ENCODE measurements around the gene AMIGO3.

DNA sequence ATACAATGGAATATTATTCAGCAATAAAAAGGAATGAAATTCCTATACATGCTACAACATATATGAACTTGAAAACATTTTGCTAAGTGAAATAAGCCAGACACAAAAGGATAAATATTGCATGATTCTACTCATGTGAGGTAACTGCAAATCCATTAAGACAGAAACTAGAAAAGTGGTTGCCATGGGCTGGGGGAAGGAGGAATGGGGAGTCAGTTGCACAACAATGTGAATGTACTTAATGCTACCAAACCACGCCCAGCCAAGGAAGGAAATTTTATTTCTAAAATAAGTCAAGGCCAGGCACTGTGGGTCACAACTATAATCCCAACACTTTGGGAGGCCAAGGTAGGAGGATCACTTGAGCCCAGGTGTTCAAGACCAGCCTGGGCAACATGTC is 14.1 kb upstream of the AMIGO3 start:
- TF ChIP-seq, protein P1, sequence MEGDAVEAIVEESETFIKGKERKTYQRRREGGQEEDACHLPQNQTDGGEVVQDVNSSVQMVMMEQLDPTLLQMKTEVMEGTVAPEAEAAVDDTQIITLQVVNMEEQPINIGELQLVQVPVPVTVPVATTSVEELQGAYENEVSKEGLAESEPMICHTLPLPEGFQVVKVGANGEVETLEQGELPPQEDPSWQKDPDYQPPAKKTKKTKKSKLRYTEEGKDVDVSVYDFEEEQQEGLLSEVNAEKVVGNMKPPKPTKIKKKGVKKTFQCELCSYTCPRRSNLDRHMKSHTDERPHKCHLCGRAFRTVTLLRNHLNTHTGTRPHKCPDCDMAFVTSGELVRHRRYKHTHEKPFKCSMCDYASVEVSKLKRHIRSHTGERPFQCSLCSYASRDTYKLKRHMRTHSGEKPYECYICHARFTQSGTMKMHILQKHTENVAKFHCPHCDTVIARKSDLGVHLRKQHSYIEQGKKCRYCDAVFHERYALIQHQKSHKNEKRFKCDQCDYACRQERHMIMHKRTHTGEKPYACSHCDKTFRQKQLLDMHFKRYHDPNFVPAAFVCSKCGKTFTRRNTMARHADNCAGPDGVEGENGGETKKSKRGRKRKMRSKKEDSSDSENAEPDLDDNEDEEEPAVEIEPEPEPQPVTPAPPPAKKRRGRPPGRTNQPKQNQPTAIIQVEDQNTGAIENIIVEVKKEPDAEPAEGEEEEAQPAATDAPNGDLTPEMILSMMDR (IDR thresholded peaks at IDR 0.05 in 2 of 3, conservative IDR thresholded peaks at IDR 0.05 in 1 of 3; ENCODE audit: borderline replicate concordance in 1 of 3, insufficient read depth in 1 of 3, low read depth in 2 of 3, low read length in 2 of 3), result no peak
- TF ChIP-seq RAD21 (IDR thresholded peaks at IDR 0.05; ENCODE audit: low read depth) (no peak), CEBPB (IDR thresholded peaks at IDR 0.05; ENCODE audit: low read depth) (no peak), POLR2AphosphoS5 (IDR thresholded peaks at IDR 0.05; ENCODE audit: low read depth, low read length) (no peak), POLR2A (IDR thresholded peaks at IDR 0.05; ENCODE audit: borderline replicate concordance, extremely low read depth, insufficient read depth, insufficient read length) (no peak), ZNF274 (IDR thresholded peaks at IDR 0.05; ENCODE audit: low read depth, low read length) (no peak), EZH2 (IDR thresholded peaks at IDR 0.05) (no peak), EGR1 (IDR thresholded peaks at IDR 0.05; ENCODE audit: low read depth) (no peak), YY1 (IDR thresholded peaks at IDR 0.05; ENCODE audit: extremely low read depth, insufficient replicate concordance, low read depth, low read length) (no peak), JUND (IDR thresholded peaks at IDR 0.05) (no peak)
- TF ChIP-seq, protein P2, sequence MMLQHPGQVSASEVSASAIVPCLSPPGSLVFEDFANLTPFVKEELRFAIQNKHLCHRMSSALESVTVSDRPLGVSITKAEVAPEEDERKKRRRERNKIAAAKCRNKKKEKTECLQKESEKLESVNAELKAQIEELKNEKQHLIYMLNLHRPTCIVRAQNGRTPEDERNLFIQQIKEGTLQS (IDR thresholded peaks at IDR 0.05), result no peak

Data from HCT116 (cell line).